Pancreas (tissue), 10 donors: ENCODE data around the gene HAGHL. TPM values are rescaled to one million over a fixed set of nuclear protein-coding genes. Genes with fewer than 3 reads are reported as not detected.

ENCODE experiments used
- ATAC-seq, 4 donors: fragments of 200-7000 bp; cut with Tn5 transposase; one replicate each; pipeline versions ENCODE4 v1.8.0 to v1.9.1; 2020; ENCODE audit warnings: mild to moderate bottlenecking in 4 of 4, moderate library complexity in 4 of 4
- DNase-seq, 6 donors: peaks; one replicate each; pipeline ENCODE4 v3.0.0-alpha.2; 2020
- FAIRE-seq: peaks from 2 replicates; lab custom pipeline; 2012; peaks lifted over from hg19 to GRCh38; lab: Jason Lieb, UNC
- H3K27ac ChIP-seq, 4 donors: fragments of 200-600 bp; sonication (generic); 1 replicate in 3 of 4; 2 replicates in 1 of 4; pipeline versions ENCODE4 v1.5.0 to v1.8.0; 2020
- H3K27me3 ChIP-seq, 4 donors: fragments of 200-600 bp; one replicate each; pipeline ENCODE4 v1.8.0; 2021
- H3K36me3 ChIP-seq, 3 donors: fragments of 200-600 bp; sonication (generic) in 1 of 3; one replicate each; pipeline versions ENCODE4 v1.5.0 to v1.8.0; 2020 to 2021
- H3K4me1 ChIP-seq, 3 donors: fragments of 200-600 bp; one replicate each; pipeline ENCODE4 v1.8.0; 2021
- H3K4me3 ChIP-seq, 4 donors: fragments of 200-600 bp; sonication (generic) in 2 of 4; one replicate each; pipeline versions ENCODE4 v1.5.0 to v1.8.0; 2020 to 2021
- H3K9me3 ChIP-seq, 4 donors: fragments of 200-600 bp; one replicate each; pipeline ENCODE4 v1.8.0; 2021
- CTCF ChIP-seq, 4 donors: fragments of 200-600 bp; sonication (generic) in 3 of 4; IDR thresholded peaks; one replicate each; pipeline versions ENCODE4 v1.5.0 to v1.8.0; 2021; ENCODE audit warnings: antibody characterized with exemption in 4 of 4
- WGBS, 2 donors: extraction: QIAGEN DNeasy Blood & Tissue Kit; methylation state at CpG; one replicate each; pipeline ENCODE4 v1.1.7; 2013; 5-methylcytosine and 5-hydroxymethylcytosine counted together
- intact Hi-C, 3 donors: fragments of 100-400 bp; cut with DNase I; formaldehyde crosslinking; loops; one replicate each; pipeline versions ENCODE4 v1.11.1 to v1.14.2; 2022
- polyA plus RNA-seq, 2 donors: library from polyadenylated mRNA; stranded (reverse); fragments of 200-250 nt; gene quantifications; one replicate each; pipeline ENCODE4 v1.2.3, GENCODE V29; 2013
- total RNA-seq, 6 donors: library from RNA; stranded (reverse); fragmentation: NEBNext Ultra II Directional in 4 of 6; extraction: Animal tissue kit (Norgen Biotek cat#: 25700) in 4 of 6; gene quantifications; one replicate each; pipeline versions ENCODE4 v1.2.1 to v1.2.4, GENCODE V29; 2021 to 2023
- donor health status: healthy with polysubstance abuse.
- donor health status: DM: no; HTN: no; CAD: no; lungs with moderate emphysema.
- donor health status: DM: no; HTN: no; CAD: no.
- donor health status: control.
- donor health status: control.
- donor health status: Bipolar disorder and iron deficiency.
- donor health status: DM: yes; HTN: yes; CAD: no.
- donor health status: DM: no; HTN: no; CAD: no.
- donor health status: DM: no; HTN: no; CAD: no.
- donor health status: DM: yes; HTN: yes; CAD: no.

HAGHL gene
- total and polyA plus RNA-seq, 8 donors: 0.47 to 17.5 (median 1.6) TPM

GRCh38 chr16:762595-763268 is 35.8 kb downstream of the HAGHL start:
- Histone ChIP-seq H3K9me3 (no peaks in the 10 kb centered on the region), H3K4me1 (no peaks in the 10 kb centered on the region), H3K4me3 (no peak overlapping the region), H3K36me3 (no peaks in the 10 kb centered on the region), H3K27me3 (no peaks in the 10 kb centered on the region), H3K27ac (no peak overlapping the region)
- ATAC-seq: no peak
- WGBS, 2 donors: 47 to 65% methylated on average over 17 of the region's 17 CpGs
- TF ChIP-seq CTCF (IDR thresholded peaks at IDR 0.05): no peak
- intact Hi-C loops: no loop called here
- peak in 1 of 6 donors; percentile 26 for DNase-seq
- FAIRE-seq: no peak

GRCh38 chr16:763369-764183 is 36.7 kb downstream of the HAGHL start:
- no peak overlapping the region for H3K27ac ChIP-seq
- no peaks in the 10 kb centered on the region for H3K27me3 ChIP-seq
- intact Hi-C loops: no loop called here
- H3K9me3 ChIP-seq: no peaks in the 10 kb centered on the region
- H3K36me3 ChIP-seq: no peaks in the 10 kb centered on the region
- no peak overlapping the region for H3K4me3 ChIP-seq
- FAIRE-seq: no peak
- no peak for ATAC-seq
- no peaks in the 10 kb centered on the region for H3K4me1 ChIP-seq
- DNase-seq: peak in 1 of 6 donors; percentile 51
- 52 to 63% methylated on average over 19 to 21 of the region's 21 CpGs for WGBS, 2 donors
- TF ChIP-seq CTCF (IDR thresholded peaks at IDR 0.05): no peak

- WGBS, 2 donors: 48 to 62% methylated on average over 20 of the region's 20 CpGs
- no peak for TF ChIP-seq CTCF (IDR thresholded peaks at IDR 0.05)
- Histone ChIP-seq H3K4me1 (no peaks in the 10 kb centered on the region), H3K36me3 (no peaks in the 10 kb centered on the region), H3K27me3 (no peaks in the 10 kb centered on the region), H3K4me3 (no peak overlapping the region), H3K27ac (no peak overlapping the region), H3K9me3 (no peaks in the 10 kb centered on the region)
- intact Hi-C loops: no loop called here
- DNase-seq (no peak), FAIRE-seq (no peak), ATAC-seq (no peak)
These were observed 37.4 kb downstream of the HAGHL start for GRCh38 chr16:764184-764750.

GRCh38 chr16:764848-765487 is 38.1 kb downstream of the HAGHL start:
- no peak for ATAC-seq
- FAIRE-seq: no peak
- Histone ChIP-seq H3K36me3 (no peaks in the 10 kb centered on the region), H3K27me3 (no peaks in the 10 kb centered on the region), H3K4me3 (no peak overlapping the region), H3K27ac (no peak overlapping the region), H3K9me3 (no peaks in the 10 kb centered on the region), H3K4me1 (no peaks in the 10 kb centered on the region)
- intact Hi-C loops: no loop called here
- peak in 3 of 6 donors; percentile 20 to 74 (median 52) for DNase-seq
- WGBS, 2 donors: 64 to 78% methylated on average over 34 to 38 of the region's 38 CpGs
- TF ChIP-seq CTCF (IDR thresholded peaks at IDR 0.05): no peak
